Activated T-cell treated with anti-CD3 and anti-CD28 coated beads for 24 hours (primary cell): ENCODE results near the gene BLM.
A peak's percentile ranks its signal among the peaks of the same experiment; 100 is the strongest.
"Not testable (repeated sequence)": the region's sequence is repeated elsewhere in the genome, so short reads cannot be mapped to it uniquely, and the experiment has no call there.

Experiments
- DNase-seq: peaks from one replicate; pipeline ENCODE4 v3.0.0-alpha.2; 2020; ENCODE audit warnings: low read depth

Gene BLM

GRCh38 chr15:90716976-90717821, at the start of gene BLM:
Gene BLM, plus strand, starts transcription at chr15:90717346. Its CDS starts 30,047 bp downstream, at chr15:90747393.
- DNase-seq, result peak; percentile 94

- DNase-seq, result not testable (repeated sequence)
Measured at GRCh38 chr15:90667755-90668345, 49.3 kb upstream of the BLM start.

GRCh38 chr15:90670631-90671030, 46.5 kb upstream of the BLM start:
- DNase-seq, result not testable (repeated sequence)

- DNase-seq, result no peak
Measured at GRCh38 chr15:90671216-90671615, 45.9 kb upstream of the BLM start.

- not testable (repeated sequence) for DNase-seq
Measured at GRCh38 chr15:90673357-90673756, 43.8 kb upstream of the BLM start.

GRCh38 chr15:90674476-90674875, 42.7 kb upstream of the BLM start:
- no peak for DNase-seq

- no peak for DNase-seq
Measured at GRCh38 chr15:90675464-90675863, 41.7 kb upstream of the BLM start.

- DNase-seq, result no peak
Measured at GRCh38 chr15:90677807-90678790, 39.0 kb upstream of the BLM start.

GRCh38 chr15:90679959-90680358, 37.2 kb upstream of the BLM start:
- DNase-seq, result no peak

GRCh38 chr15:90680371-90680935, 36.7 kb upstream of the BLM start:
- no peak for DNase-seq

- DNase-seq, result no peak
Measured at GRCh38 chr15:90681056-90681455, 36.1 kb upstream of the BLM start.

- DNase-seq, result no peak
Measured at GRCh38 chr15:90681480-90681879, 35.7 kb upstream of the BLM start.

GRCh38 chr15:90683371-90683770, 33.8 kb upstream of the BLM start:
- no peak for DNase-seq

GRCh38 chr15:90683876-90684275, 33.3 kb upstream of the BLM start:
- DNase-seq, result no peak

- no peak for DNase-seq
Measured at GRCh38 chr15:90684281-90684680, 32.9 kb upstream of the BLM start.

GRCh38 chr15:90685591-90686434, 31.3 kb upstream of the BLM start:
- no peak for DNase-seq

GRCh38 chr15:90686435-90687218, 30.5 kb upstream of the BLM start:
- peak; percentile 11 for DNase-seq

- not testable (repeated sequence) for DNase-seq
Measured at GRCh38 chr15:90689326-90689961, 27.7 kb upstream of the BLM start.

- DNase-seq, result no peak
Measured at GRCh38 chr15:90690585-90690984, 26.6 kb upstream of the BLM start.

GRCh38 chr15:90691369-90691768, 25.8 kb upstream of the BLM start:
- no peak for DNase-seq
